ENCODE results near the gene ARID4B. TPM values are rescaled to one million over a fixed set of nuclear protein-coding genes. Genes with fewer than 3 reads are reported as not detected.
"Not testable (repeated sequence)": the region's sequence is repeated elsewhere in the genome, so short reads cannot be mapped to it uniquely, and the experiment has no call there.

ARID4B gene
- total and polyA plus RNA-seq, 9 donors = 19.6 to 52.0 (median 40.6) TPM

DNA sequence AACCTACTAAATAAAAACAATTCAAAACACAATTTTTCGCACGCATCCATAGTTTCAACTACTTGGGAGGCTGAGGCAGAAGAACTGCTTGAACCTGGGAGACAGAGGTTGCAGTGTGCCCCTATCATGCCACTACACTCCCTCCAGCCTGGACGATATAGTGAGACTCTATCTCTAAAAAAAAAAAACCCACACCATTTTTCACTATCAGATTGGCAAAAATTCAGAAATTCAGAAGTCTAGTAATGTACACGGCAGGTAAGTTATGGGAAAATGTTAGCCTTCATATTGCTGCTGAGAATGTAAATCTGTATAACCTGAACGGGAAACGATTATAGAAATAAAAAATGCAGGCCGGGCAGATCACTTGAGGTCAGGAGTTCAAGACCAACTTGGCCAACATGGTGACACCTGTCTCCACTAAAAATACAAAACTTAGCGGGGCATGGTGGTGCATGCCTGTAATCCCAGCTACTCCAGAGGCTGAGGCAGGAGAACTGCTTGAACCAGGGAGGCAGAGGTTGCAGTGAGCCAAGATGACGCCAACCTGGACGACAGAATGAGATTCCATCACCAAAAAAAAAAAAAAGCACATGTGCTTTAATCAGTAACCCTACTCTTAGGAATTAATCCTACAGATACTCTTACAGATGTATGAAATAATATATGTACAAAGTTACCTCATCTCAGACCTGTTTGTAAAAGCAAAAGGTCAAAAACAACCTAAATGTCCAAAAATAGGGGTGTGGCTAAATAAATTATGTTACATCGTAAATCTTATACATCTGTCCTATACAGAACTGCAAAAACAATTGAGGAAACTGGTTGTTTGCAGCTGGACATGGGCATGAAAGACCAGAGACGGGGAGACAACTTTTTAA, 37.9 kb downstream of the ARID4B start:
- WGBS, 3 donors = 88 to 92% (median 90%) methylated on average over 12 of the region's 12 CpGs
- TF ChIP-seq, protein P1, sequence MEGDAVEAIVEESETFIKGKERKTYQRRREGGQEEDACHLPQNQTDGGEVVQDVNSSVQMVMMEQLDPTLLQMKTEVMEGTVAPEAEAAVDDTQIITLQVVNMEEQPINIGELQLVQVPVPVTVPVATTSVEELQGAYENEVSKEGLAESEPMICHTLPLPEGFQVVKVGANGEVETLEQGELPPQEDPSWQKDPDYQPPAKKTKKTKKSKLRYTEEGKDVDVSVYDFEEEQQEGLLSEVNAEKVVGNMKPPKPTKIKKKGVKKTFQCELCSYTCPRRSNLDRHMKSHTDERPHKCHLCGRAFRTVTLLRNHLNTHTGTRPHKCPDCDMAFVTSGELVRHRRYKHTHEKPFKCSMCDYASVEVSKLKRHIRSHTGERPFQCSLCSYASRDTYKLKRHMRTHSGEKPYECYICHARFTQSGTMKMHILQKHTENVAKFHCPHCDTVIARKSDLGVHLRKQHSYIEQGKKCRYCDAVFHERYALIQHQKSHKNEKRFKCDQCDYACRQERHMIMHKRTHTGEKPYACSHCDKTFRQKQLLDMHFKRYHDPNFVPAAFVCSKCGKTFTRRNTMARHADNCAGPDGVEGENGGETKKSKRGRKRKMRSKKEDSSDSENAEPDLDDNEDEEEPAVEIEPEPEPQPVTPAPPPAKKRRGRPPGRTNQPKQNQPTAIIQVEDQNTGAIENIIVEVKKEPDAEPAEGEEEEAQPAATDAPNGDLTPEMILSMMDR (IDR thresholded peaks at IDR 0.05) = no peak
- TF ChIP-seq POLR2A (IDR thresholded peaks at IDR 0.05) = no peak
- peaks cover 7% of the 10 kb centered on the region for H3K4me1 ChIP-seq (ENCODE audit: insufficient read depth)
- H3K36me3 ChIP-seq = no peaks in the 10 kb centered on the region
- H3K9me3 ChIP-seq = no peaks in the 10 kb centered on the region
- intact Hi-C loops (cut with DNase I) = no loop called here
- no peaks in the 10 kb centered on the region for H3K27me3 ChIP-seq
- no peak overlapping the region for H3K4me3 ChIP-seq
- H3K27ac ChIP-seq = no peak overlapping the region
- DNase-seq = no peak

DNA sequence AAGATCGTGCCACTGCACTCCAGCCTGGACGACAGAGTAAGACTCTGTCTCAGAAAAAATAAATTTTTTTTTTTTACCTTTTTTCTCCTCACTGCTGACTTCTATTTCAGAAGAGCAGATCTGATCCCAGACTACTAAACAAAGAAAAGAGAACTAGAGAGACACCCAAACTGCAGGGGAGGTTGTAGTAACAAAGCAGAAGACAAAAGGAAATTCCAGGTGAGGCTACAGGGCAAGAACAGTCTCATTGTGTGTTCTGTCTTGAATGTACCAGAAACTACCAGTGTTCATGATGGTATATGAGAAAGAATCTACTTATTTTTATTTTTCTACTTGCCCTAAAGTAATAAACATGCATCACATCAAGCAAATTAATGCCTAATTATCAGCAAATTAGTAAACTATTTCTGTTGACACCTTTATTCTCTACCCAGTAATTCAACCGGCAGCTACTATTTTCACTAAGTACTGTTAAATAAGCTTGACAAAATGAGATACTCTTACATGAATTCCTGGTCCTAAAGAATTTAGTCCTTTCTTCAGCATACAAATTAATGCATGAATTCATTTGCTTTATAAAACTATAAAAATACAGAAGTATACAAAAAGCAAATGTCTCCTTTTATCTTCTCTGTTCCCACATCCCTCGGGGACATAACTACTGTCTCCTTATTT, 40.6 kb downstream of the ARID4B start:
- TF ChIP-seq EP300 (IDR thresholded peaks at IDR 0.05) (no peak), POLR2A (IDR thresholded peaks at IDR 0.05) (no peak)
- TF ChIP-seq, protein P1 (IDR thresholded peaks at IDR 0.05) = no peak
- Histone ChIP-seq H3K36me3 (no peaks in the 10 kb centered on the region), H3K4me3 (no peak overlapping the region), H3K9me3 (no peaks in the 10 kb centered on the region), H3K27me3 (no peaks in the 10 kb centered on the region), H3K4me1 (ENCODE audit: insufficient read depth) (peaks cover 14% of the 10 kb centered on the region), H3K27ac (no peak overlapping the region)
- intact Hi-C loops (cut with DNase I) = no loop called here
- DNase-seq = no peak
- WGBS, 3 donors = 90 to 92% (median 92%) methylated on average over 4 of the region's 4 CpGs

DNA sequence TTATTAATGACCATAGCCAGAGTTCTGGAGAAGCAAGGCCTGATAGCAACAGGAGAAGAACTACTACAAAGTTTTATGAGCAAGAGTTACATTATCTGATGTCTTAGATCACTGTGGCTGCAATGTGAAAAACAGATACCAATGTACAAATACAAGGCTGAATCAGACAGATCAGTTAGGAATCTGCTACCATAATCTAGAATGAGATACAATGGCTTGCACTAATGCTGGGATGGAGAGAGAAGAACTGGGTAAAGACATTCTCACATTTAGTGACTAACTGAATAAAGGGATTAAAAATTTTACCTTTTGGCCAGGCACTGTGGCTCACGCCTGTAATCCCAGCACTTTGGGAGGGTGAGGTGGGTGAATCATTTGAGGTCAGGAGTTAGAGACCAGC, 41.3 kb downstream of the ARID4B start:
- peaks cover 11% of the 10 kb centered on the region for H3K4me1 ChIP-seq (ENCODE audit: insufficient read depth)
- 91 to 98% (median 94%) methylated on average over 1 of the region's 1 CpG for WGBS, 3 donors

DNA sequence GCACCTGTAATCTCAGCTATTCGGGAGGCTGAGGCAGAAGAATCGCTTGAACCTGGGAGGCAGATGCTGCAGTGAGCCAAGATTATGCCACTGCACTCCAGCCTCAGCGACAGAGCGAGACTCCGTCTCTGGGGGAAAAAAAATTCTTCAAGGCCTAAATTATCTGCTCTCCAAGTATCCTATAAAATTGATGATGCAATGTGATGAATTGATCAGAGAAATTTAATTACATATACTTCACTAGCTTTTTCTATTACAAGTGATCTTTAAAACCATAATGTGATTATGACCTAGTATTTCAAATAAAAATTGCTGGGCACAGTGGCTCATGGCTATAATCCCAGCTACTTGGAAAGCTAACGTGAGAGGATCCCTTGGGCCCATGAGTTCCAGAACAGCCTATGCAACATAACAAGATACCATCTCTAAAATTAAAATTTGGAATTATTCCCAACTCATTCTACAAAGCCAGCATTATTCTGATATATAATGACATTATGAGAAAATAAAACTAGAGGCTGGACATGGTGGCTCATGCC, 43.7 kb downstream of the ARID4B start:
- no peak for DNase-seq
- intact Hi-C loops (cut with DNase I) = no loop called here
- Histone ChIP-seq H3K27me3 (no peaks in the 10 kb centered on the region), H3K4me1 (ENCODE audit: insufficient read depth) (peaks cover 15% of the 10 kb centered on the region), H3K36me3 (no peaks in the 10 kb centered on the region), H3K4me3 (no peak overlapping the region), H3K9me3 (no peaks in the 10 kb centered on the region), H3K27ac (no peak overlapping the region)
- 88 to 90% (median 88%) methylated on average over 6 of the region's 6 CpGs for WGBS, 3 donors
- TF ChIP-seq, protein P1 (IDR thresholded peaks at IDR 0.05) = no peak
- TF ChIP-seq POLR2A (IDR thresholded peaks at IDR 0.05) = no peak
- no peak for TF ChIP-seq EP300 (IDR thresholded peaks at IDR 0.05)

More for the DNA sequence above, 41.3 kb downstream of the ARID4B start:
- intact Hi-C loops (cut with DNase I) = no loop called here
- Histone ChIP-seq H3K36me3 (no peaks in the 10 kb centered on the region), H3K4me3 (no peak overlapping the region), H3K27me3 (no peaks in the 10 kb centered on the region), H3K27ac (no peak overlapping the region), H3K9me3 (no peaks in the 10 kb centered on the region)
- no peak for DNase-seq
- no peak for TF ChIP-seq EP300 (IDR thresholded peaks at IDR 0.05)
- TF ChIP-seq POLR2A (IDR thresholded peaks at IDR 0.05) = no peak
- TF ChIP-seq, protein P1 (IDR thresholded peaks at IDR 0.05) = no peak

DNA sequence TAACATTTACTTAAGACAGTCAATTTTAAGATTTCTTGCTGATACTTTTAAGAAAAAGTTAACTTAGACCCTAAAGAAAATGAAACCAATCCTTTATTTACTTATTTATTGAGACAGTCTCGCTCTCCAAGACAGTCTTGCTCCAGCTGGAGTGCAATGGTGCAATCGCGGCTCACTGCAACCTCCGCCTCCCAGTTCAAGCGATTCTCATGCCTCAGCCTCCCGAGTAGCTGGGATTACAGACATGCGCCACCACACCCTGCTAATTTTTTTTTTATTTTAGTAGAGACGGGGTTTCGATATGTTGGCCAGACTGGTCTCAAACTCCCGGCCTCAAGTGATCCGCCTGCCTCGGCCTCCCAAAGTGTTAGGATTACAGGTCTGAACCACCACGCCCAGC, 44.3 kb downstream of the ARID4B start:
- H3K36me3 ChIP-seq; H3K27me3 ChIP-seq; intact Hi-C loops (cut with DNase I); DNase-seq; H3K4me3 ChIP-seq; H3K27ac ChIP-seq; H3K9me3 ChIP-seq: not testable (repeated sequence)
- H3K4me1 ChIP-seq (ENCODE audit: insufficient read depth) = peaks cover 17% of the 10 kb centered on the region
- 93 to 94% (median 94%) methylated on average over 13 of the region's 13 CpGs for WGBS, 3 donors
